Liver (tissue), 9 donors: ENCODE results near the gene TRIM71. TPM values are rescaled to one million over a fixed set of nuclear protein-coding genes. Genes with fewer than 3 reads are reported as not detected.

ENCODE experiments used
- DNase-seq: peaks from one replicate; pipeline ENCODE4 v3.0.0-alpha.2; 2017; ENCODE audit warnings: low spot score
- H3K27ac ChIP-seq, 2 donors: one replicate each; pipeline ENCODE4 v1.7.0; 2013; ENCODE audit warnings: inconsistent platforms in 2 of 2, low read length in 2 of 2, control low read depth in 1 of 2, low read depth in 1 of 2, mild to moderate bottlenecking in 1 of 2
- H3K27me3 ChIP-seq, 4 donors: one replicate each; pipeline versions ENCODE4 v1.6.1 to v1.7.0; 2013; ENCODE audit warnings: low read length in 3 of 4, inconsistent platforms in 1 of 4, mild to moderate bottlenecking in 1 of 4, moderate library complexity in 1 of 4; ENCODE audit not compliant: control insufficient read depth in 4 of 4, insufficient read depth in 4 of 4
- H3K36me3 ChIP-seq, 4 donors: one replicate each; pipeline versions ENCODE4 v1.6.1 to v1.7.0; 2013; ENCODE audit warnings: low read length in 3 of 4, mild to moderate bottlenecking in 3 of 4, low read depth in 1 of 4, moderate library complexity in 1 of 4; ENCODE audit not compliant: control insufficient read depth in 4 of 4, insufficient read depth in 3 of 4
- H3K4me1 ChIP-seq, 4 donors: one replicate each; pipeline versions ENCODE4 v1.6.1 to v1.7.0; 2013; ENCODE audit warnings: low read length in 3 of 4, mild to moderate bottlenecking in 3 of 4, moderate library complexity in 1 of 4; ENCODE audit not compliant: control insufficient read depth in 4 of 4, insufficient read depth in 4 of 4
- H3K4me3 ChIP-seq, 3 donors: one replicate each; pipeline versions ENCODE4 v1.6.1 to v1.7.0; 2013; ENCODE audit warnings: low read length in 3 of 3, control low read depth in 1 of 3, low read depth in 1 of 3, mild to moderate bottlenecking in 1 of 3
- H3K9ac ChIP-seq, 2 donors: one replicate each; pipeline ENCODE4 v1.7.0; 2013; ENCODE audit warnings: low read length in 2 of 2, mild to moderate bottlenecking in 2 of 2, moderate library complexity in 2 of 2, control low read depth in 1 of 2, low read depth in 1 of 2
- H3K9me3 ChIP-seq, 4 donors: one replicate each; pipeline versions ENCODE4 v1.6.1 to v1.7.0; 2013; ENCODE audit warnings: low read length in 3 of 4; ENCODE audit not compliant: control insufficient read depth in 4 of 4
- ATF3 ChIP-seq: IDR thresholded peaks from 2 replicates; pipeline ENCODE4 v1.6.1; 2016; ENCODE audit warnings: antibody characterized with exemption
- EGR1 ChIP-seq, 2 donors: IDR thresholded peaks; 2 replicates each; pipeline ENCODE4 v1.6.1; 2016 to 2018; ENCODE audit warnings: antibody characterized with exemption in 2 of 2, low read depth in 2 of 2
- FOXA1 ChIP-seq: IDR thresholded peaks from 2 replicates; pipeline ENCODE4 v1.6.1; 2016; ENCODE audit warnings: antibody characterized with exemption
- FOXA2 ChIP-seq: IDR thresholded peaks from 2 replicates; pipeline ENCODE4 v1.6.1; 2016; ENCODE audit warnings: antibody characterized with exemption
- GABPA ChIP-seq, 2 donors: IDR thresholded peaks in 1 of 2; conservative IDR thresholded peaks in 1 of 2; 2 replicates each; pipeline ENCODE4 v1.6.1; 2016; ENCODE audit warnings: antibody characterized with exemption in 2 of 2, mild to moderate bottlenecking in 1 of 2, moderate library complexity in 1 of 2
- HNF4A ChIP-seq, 2 donors: conservative IDR thresholded peaks; 2 replicates each; pipeline ENCODE4 v1.6.1; 2016; ENCODE audit warnings: antibody characterized with exemption in 2 of 2, mild to moderate bottlenecking in 2 of 2
- HNF4G ChIP-seq: IDR thresholded peaks from 2 replicates; pipeline ENCODE4 v1.6.1; 2016; ENCODE audit warnings: antibody characterized with exemption
- JUND ChIP-seq, 2 donors: IDR thresholded peaks; 2 replicates each; pipeline ENCODE4 v1.6.1; 2016; ENCODE audit warnings: antibody characterized with exemption in 2 of 2
- MAX ChIP-seq: IDR thresholded peaks from 2 replicates; pipeline ENCODE4 v1.6.1; 2016; ENCODE audit warnings: antibody characterized with exemption
- NR2F2 ChIP-seq: IDR thresholded peaks from 2 replicates; pipeline ENCODE4 v1.6.1; 2016; ENCODE audit warnings: antibody characterized with exemption
- RAD21 ChIP-seq, 2 donors: IDR thresholded peaks; 2 replicates each; pipeline ENCODE4 v1.6.1; 2016; ENCODE audit warnings: antibody characterized with exemption in 2 of 2, mild to moderate bottlenecking in 2 of 2
- REST ChIP-seq: IDR thresholded peaks from 2 replicates; pipeline ENCODE4 v1.6.1; 2016; ENCODE audit warnings: antibody characterized with exemption, mild to moderate bottlenecking
- RXRA ChIP-seq, 2 donors: IDR thresholded peaks; 2 replicates each; pipeline ENCODE4 v1.6.1; 2017 to 2018; ENCODE audit warnings: antibody characterized with exemption in 2 of 2, mild to moderate bottlenecking in 1 of 2
- SP1 ChIP-seq: IDR thresholded peaks from 2 replicates; pipeline ENCODE4 v1.6.1; 2018; ENCODE audit warnings: antibody characterized with exemption, mild to moderate bottlenecking
- TAF1 ChIP-seq: conservative IDR thresholded peaks from 2 replicates; pipeline ENCODE4 v1.6.1; 2016; ENCODE audit warnings: antibody characterized with exemption, mild to moderate bottlenecking
- YY1 ChIP-seq: IDR thresholded peaks from 2 replicates; pipeline ENCODE4 v1.6.1; 2016; ENCODE audit warnings: antibody characterized with exemption, mild to moderate bottlenecking
- WGBS: extraction: QIAGEN DNeasy Blood & Tissue Kit; methylation state at CpG from one replicate; pipeline ENCODE4 v1.1.7; 2013; 5-methylcytosine and 5-hydroxymethylcytosine counted together
- polyA plus RNA-seq, 2 donors: library from polyadenylated mRNA; stranded (reverse) in 1 of 2; unstranded in 1 of 2; fragments of 200-250 nt in 1 of 2; fragments of >200 nt in 1 of 2; fragmentation: Nextera tagmentation in 1 of 2; extraction: Ambion mirVana in 1 of 2; gene quantifications; one replicate each; pipeline versions ENCODE4 v1.2.1 to v1.2.3, GENCODE V29; 2013 to 2015
- total RNA-seq, 2 donors: library from RNA; depleted of rRNA; stranded (reverse); fragments of >200 nt; gene quantifications; one replicate each; pipeline ENCODE4 v1.2.3, GENCODE V29; 2014
- TF ChIP-seq, protein P1 (sequence below): fragments of 150-350 bp; IDR thresholded peaks from 2 replicates; pipeline ENCODE4 v1.5.1; 2017; ENCODE audit warnings: improper control_type of control experiment, low read depth, low read length; ENCODE audit not compliant: missing input control
- TF ChIP-seq, protein P2 (sequence below): IDR thresholded peaks from 2 replicates; pipeline ENCODE4 v1.6.1; 2016; ENCODE audit warnings: antibody characterized with exemption
- donor health status: healthy.
- donor health status: healthy.
- donor health status: healthy.
- donor health status: healthy.
- donor health status: healthy.

The TRIM71 gene
- total and polyA plus RNA-seq, 4 donors, result under 0.01 to 9.1 TPM; not detected in 2

- no peak for TF ChIP-seq MAX
- TF ChIP-seq GABPA (IDR thresholded peaks at IDR 0.05 in 1 of 2, conservative IDR thresholded peaks at IDR 0.05 in 1 of 2), result no peak
- no peak for TF ChIP-seq NR2F2
- no peak for TF ChIP-seq FOXA2
- no peak for TF ChIP-seq TAF1
- TF ChIP-seq YY1, result no peak
- no peak for TF ChIP-seq RXRA (IDR thresholded peaks at IDR 0.05)
- TF ChIP-seq JUND (IDR thresholded peaks at IDR 0.05), result no peak
- TF ChIP-seq, protein P1, sequence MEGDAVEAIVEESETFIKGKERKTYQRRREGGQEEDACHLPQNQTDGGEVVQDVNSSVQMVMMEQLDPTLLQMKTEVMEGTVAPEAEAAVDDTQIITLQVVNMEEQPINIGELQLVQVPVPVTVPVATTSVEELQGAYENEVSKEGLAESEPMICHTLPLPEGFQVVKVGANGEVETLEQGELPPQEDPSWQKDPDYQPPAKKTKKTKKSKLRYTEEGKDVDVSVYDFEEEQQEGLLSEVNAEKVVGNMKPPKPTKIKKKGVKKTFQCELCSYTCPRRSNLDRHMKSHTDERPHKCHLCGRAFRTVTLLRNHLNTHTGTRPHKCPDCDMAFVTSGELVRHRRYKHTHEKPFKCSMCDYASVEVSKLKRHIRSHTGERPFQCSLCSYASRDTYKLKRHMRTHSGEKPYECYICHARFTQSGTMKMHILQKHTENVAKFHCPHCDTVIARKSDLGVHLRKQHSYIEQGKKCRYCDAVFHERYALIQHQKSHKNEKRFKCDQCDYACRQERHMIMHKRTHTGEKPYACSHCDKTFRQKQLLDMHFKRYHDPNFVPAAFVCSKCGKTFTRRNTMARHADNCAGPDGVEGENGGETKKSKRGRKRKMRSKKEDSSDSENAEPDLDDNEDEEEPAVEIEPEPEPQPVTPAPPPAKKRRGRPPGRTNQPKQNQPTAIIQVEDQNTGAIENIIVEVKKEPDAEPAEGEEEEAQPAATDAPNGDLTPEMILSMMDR, result no peak
- no peak for TF ChIP-seq HNF4A (conservative IDR thresholded peaks at IDR 0.05)
- TF ChIP-seq HNF4G, result no peak
- no peak for TF ChIP-seq ATF3
- TF ChIP-seq FOXA1, result no peak
- TF ChIP-seq REST, result no peak
- no peak for TF ChIP-seq EGR1 (IDR thresholded peaks at IDR 0.05; ENCODE audit: low read depth in 2 of 2)
- TF ChIP-seq, protein P2, sequence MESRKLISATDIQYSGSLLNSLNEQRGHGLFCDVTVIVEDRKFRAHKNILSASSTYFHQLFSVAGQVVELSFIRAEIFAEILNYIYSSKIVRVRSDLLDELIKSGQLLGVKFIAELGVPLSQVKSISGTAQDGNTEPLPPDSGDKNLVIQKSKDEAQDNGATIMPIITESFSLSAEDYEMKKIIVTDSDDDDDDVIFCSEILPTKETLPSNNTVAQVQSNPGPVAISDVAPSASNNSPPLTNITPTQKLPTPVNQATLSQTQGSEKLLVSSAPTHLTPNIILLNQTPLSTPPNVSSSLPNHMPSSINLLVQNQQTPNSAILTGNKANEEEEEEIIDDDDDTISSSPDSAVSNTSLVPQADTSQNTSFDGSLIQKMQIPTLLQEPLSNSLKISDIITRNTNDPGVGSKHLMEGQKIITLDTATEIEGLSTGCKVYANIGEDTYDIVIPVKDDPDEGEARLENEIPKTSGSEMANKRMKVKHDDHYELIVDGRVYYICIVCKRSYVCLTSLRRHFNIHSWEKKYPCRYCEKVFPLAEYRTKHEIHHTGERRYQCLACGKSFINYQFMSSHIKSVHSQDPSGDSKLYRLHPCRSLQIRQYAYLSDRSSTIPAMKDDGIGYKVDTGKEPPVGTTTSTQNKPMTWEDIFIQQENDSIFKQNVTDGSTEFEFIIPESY, result no peak
- no peak for TF ChIP-seq SP1
- TF ChIP-seq RAD21 (IDR thresholded peaks at IDR 0.05), result no peak
- H3K27me3 ChIP-seq, result no peaks in the 10 kb centered on the region
- 58% methylated on average over 6 of the region's 6 CpGs for WGBS
These were observed 54.9 kb downstream of the TRIM71 start for GRCh38 chr3:32872487-32873382.

More at GRCh38 chr3:32872487-32873382, 54.9 kb downstream of the TRIM71 start:
- Histone ChIP-seq H3K9ac (no peak overlapping the region), H3K4me1 (no peaks in the 10 kb centered on the region), H3K27ac (no peak overlapping the region), H3K4me3 (no peak overlapping the region), H3K9me3 (no peaks in the 10 kb centered on the region), H3K36me3 (no peaks in the 10 kb centered on the region)
- no peak for DNase-seq
